Frontal cortex (tissue), 1 donor: ENCODE measurements around the gene IL1R1. TPM values are rescaled to one million over a fixed set of nuclear protein-coding genes. Genes with fewer than 3 reads are reported as not detected.

ENCODE experiments used
- total RNA-seq: library from RNA; depleted of rRNA; stranded (reverse); fragments of >200 nt; gene quantifications from one replicate; pipeline ENCODE4 v1.2.3, GENCODE V29; 2014

Gene IL1R1
- total RNA-seq, 1 donor from 2014 or later: 0.41 TPM

Other genes starting within 250 kb of the IL1R1 start
- not detected for gene IL1R2, start 150.8 kb upstream of the IL1R1 start, total RNA-seq
- 0.82 TPM for gene IL1RL2, start 44.3 kb downstream of the IL1R1 start, total RNA-seq
- not detected for gene IL1RL1, start 168.8 kb downstream of the IL1R1 start, total RNA-seq
- gene IL18R1, start 213.1 kb downstream of the IL1R1 start, total RNA-seq: 0.41 TPM